Measurements from ENCODE around the gene RNFT2.
A peak's percentile ranks its signal among the peaks of the same experiment; 100 is the strongest.

Gene RNFT2

GRCh38 chr12:116880817-116881324, 142.8 kb downstream of the RNFT2 start:
- no peaks in the 10 kb centered on the region for H3K36me3 ChIP-seq (ENCODE audit: control insufficient read depth, insufficient read depth, low read length)
- peaks cover 20% of the 10 kb centered on the region for H3K4me1 ChIP-seq (ENCODE audit: control insufficient read depth, insufficient read depth, low read length)
- no peaks in the 10 kb centered on the region for H3K9me3 ChIP-seq (ENCODE audit: control insufficient read depth, insufficient read depth, low read depth, low read length)
- H3K4me3 ChIP-seq (ENCODE audit: low read depth, low read length): peak overlapping the region; percentile 65
- H3K27ac ChIP-seq (ENCODE audit: low read depth, low read length): no peak overlapping the region
- peak overlapping the region; percentile 52 for H3K9ac ChIP-seq (ENCODE audit: low read length)
- peaks cover 93% of the 10 kb centered on the region for H3K27me3 ChIP-seq (ENCODE audit: control insufficient read depth, insufficient read depth, low read length)

- Histone ChIP-seq H3K4me3 (ENCODE audit: low read depth, low read length) (peak within 1 kb of the TSS; percentile 65), H3K9me3 (ENCODE audit: control insufficient read depth, insufficient read depth, low read depth, low read length) (no peaks in the 10 kb centered on the region), H3K27ac (ENCODE audit: low read depth, low read length) (no peak within 1 kb of the TSS), H3K36me3 (ENCODE audit: control insufficient read depth, insufficient read depth, low read length) (no peaks in the 10 kb centered on the region), H3K27me3 (ENCODE audit: control insufficient read depth, insufficient read depth, low read length) (peaks cover 90% of the 10 kb centered on the region), H3K4me1 (ENCODE audit: control insufficient read depth, insufficient read depth, low read length) (peaks cover 15% of the 10 kb centered on the region), H3K9ac (ENCODE audit: low read length) (peak within 1 kb of the TSS; percentile 62)
These were observed 143.3 kb downstream of the RNFT2 start, which contains the start of gene HRK for GRCh38 chr12:116881325-116881876. Gene HRK, minus strand, starts transcription at chr12:116881441. Its CDS starts 134 bp downstream, at chr12:116881307.

- Histone ChIP-seq H3K36me3 (ENCODE audit: control insufficient read depth, insufficient read depth, low read length) (no peaks in the 10 kb centered on the region), H3K4me1 (ENCODE audit: control insufficient read depth, insufficient read depth, low read length) (peaks cover 10% of the 10 kb centered on the region; the same call in 1 of the 2 replicates), H3K4me3 (ENCODE audit: low read depth, low read length) (peak overlapping the region; percentile 65), H3K9ac (ENCODE audit: low read length) (no peak overlapping the region), H3K9me3 (ENCODE audit: control insufficient read depth, insufficient read depth, low read depth, low read length) (no peaks in the 10 kb centered on the region), H3K27ac (ENCODE audit: low read depth, low read length) (no peak overlapping the region), H3K27me3 (ENCODE audit: control insufficient read depth, insufficient read depth, low read length) (peaks cover 85% of the 10 kb centered on the region)
These were observed 143.9 kb downstream of the RNFT2 start for GRCh38 chr12:116881877-116882507.

GRCh38 chr12:116882742-116883141, 144.6 kb downstream of the RNFT2 start:
- H3K27me3 ChIP-seq (ENCODE audit: control insufficient read depth, insufficient read depth, low read length): peaks cover 83% of the 10 kb centered on the region
- no peak overlapping the region for H3K4me3 ChIP-seq (ENCODE audit: low read depth, low read length)
- no peaks in the 10 kb centered on the region for H3K9me3 ChIP-seq (ENCODE audit: control insufficient read depth, insufficient read depth, low read depth, low read length)
- H3K9ac ChIP-seq (ENCODE audit: low read length): no peak overlapping the region
- H3K27ac ChIP-seq (ENCODE audit: low read depth, low read length): no peak overlapping the region
- H3K4me1 ChIP-seq (ENCODE audit: control insufficient read depth, insufficient read depth, low read length): peaks cover 10% of the 10 kb centered on the region; the same call in 1 of the 2 replicates
- H3K36me3 ChIP-seq (ENCODE audit: control insufficient read depth, insufficient read depth, low read length): no peaks in the 10 kb centered on the region

GRCh38 chr12:116884871-116885270, 146.8 kb downstream of the RNFT2 start:
- H3K27me3 ChIP-seq (ENCODE audit: control insufficient read depth, insufficient read depth, low read length): peaks cover 62% of the 10 kb centered on the region
- peaks cover 2% of the 10 kb centered on the region; the same call in 1 of the 2 replicates for H3K4me1 ChIP-seq (ENCODE audit: control insufficient read depth, insufficient read depth, low read length)
- no peaks in the 10 kb centered on the region for H3K36me3 ChIP-seq (ENCODE audit: control insufficient read depth, insufficient read depth, low read length)
- H3K27ac ChIP-seq (ENCODE audit: low read depth, low read length): no peak overlapping the region
- no peak overlapping the region for H3K9ac ChIP-seq (ENCODE audit: low read length)
- H3K9me3 ChIP-seq (ENCODE audit: control insufficient read depth, insufficient read depth, low read depth, low read length): no peaks in the 10 kb centered on the region
- H3K4me3 ChIP-seq (ENCODE audit: low read depth, low read length): no peak overlapping the region

- H3K9me3 ChIP-seq (ENCODE audit: control insufficient read depth, insufficient read depth, low read depth, low read length): no peaks in the 10 kb centered on the region
- H3K9ac ChIP-seq (ENCODE audit: low read length): no peak overlapping the region
- peaks cover 55% of the 10 kb centered on the region for H3K27me3 ChIP-seq (ENCODE audit: control insufficient read depth, insufficient read depth, low read length)
- H3K4me1 ChIP-seq (ENCODE audit: control insufficient read depth, insufficient read depth, low read length): no peaks in the 10 kb centered on the region
- H3K4me3 ChIP-seq (ENCODE audit: low read depth, low read length): no peak overlapping the region
- no peaks in the 10 kb centered on the region for H3K36me3 ChIP-seq (ENCODE audit: control insufficient read depth, insufficient read depth, low read length)
- no peak overlapping the region for H3K27ac ChIP-seq (ENCODE audit: low read depth, low read length)
These were observed 147.4 kb downstream of the RNFT2 start for GRCh38 chr12:116885491-116885890.

- Histone ChIP-seq H3K4me3 (ENCODE audit: low read depth, low read length) (no peak overlapping the region), H3K36me3 (ENCODE audit: control insufficient read depth, insufficient read depth, low read length) (no peaks in the 10 kb centered on the region), H3K27ac (ENCODE audit: low read depth, low read length) (no peak overlapping the region), H3K9ac (ENCODE audit: low read length) (no peak overlapping the region), H3K9me3 (ENCODE audit: control insufficient read depth, insufficient read depth, low read depth, low read length) (no peaks in the 10 kb centered on the region), H3K27me3 (ENCODE audit: control insufficient read depth, insufficient read depth, low read length) (peaks cover 38% of the 10 kb centered on the region), H3K4me1 (ENCODE audit: control insufficient read depth, insufficient read depth, low read length) (no peaks in the 10 kb centered on the region)
These were observed 149.1 kb downstream of the RNFT2 start for GRCh38 chr12:116887244-116887643.

GRCh38 chr12:116887897-116888296, 149.8 kb downstream of the RNFT2 start:
- Histone ChIP-seq H3K9me3 (ENCODE audit: control insufficient read depth, insufficient read depth, low read depth, low read length) (no peaks in the 10 kb centered on the region), H3K27ac (ENCODE audit: low read depth, low read length) (no peak overlapping the region), H3K27me3 (ENCODE audit: control insufficient read depth, insufficient read depth, low read length) (peaks cover 31% of the 10 kb centered on the region), H3K4me3 (ENCODE audit: low read depth, low read length) (no peak overlapping the region), H3K4me1 (ENCODE audit: control insufficient read depth, insufficient read depth, low read length) (no peaks in the 10 kb centered on the region), H3K36me3 (ENCODE audit: control insufficient read depth, insufficient read depth, low read length) (no peaks in the 10 kb centered on the region), H3K9ac (ENCODE audit: low read length) (no peak overlapping the region)

GRCh38 chr12:116890330-116890729, 152.2 kb downstream of the RNFT2 start:
- Histone ChIP-seq H3K9ac (ENCODE audit: low read length) (no peak overlapping the region), H3K4me3 (ENCODE audit: low read depth, low read length) (no peak overlapping the region), H3K27ac (ENCODE audit: low read depth, low read length) (no peak overlapping the region), H3K9me3 (ENCODE audit: control insufficient read depth, insufficient read depth, low read depth, low read length) (no peaks in the 10 kb centered on the region), H3K4me1 (ENCODE audit: control insufficient read depth, insufficient read depth, low read length) (no peaks in the 10 kb centered on the region), H3K36me3 (ENCODE audit: control insufficient read depth, insufficient read depth, low read length) (no peaks in the 10 kb centered on the region), H3K27me3 (ENCODE audit: control insufficient read depth, insufficient read depth, low read length) (peaks cover 9% of the 10 kb centered on the region; the same call in 1 of the 2 replicates)

- Histone ChIP-seq H3K27ac (ENCODE audit: low read depth, low read length) (no peak overlapping the region), H3K36me3 (ENCODE audit: control insufficient read depth, insufficient read depth, low read length) (no peaks in the 10 kb centered on the region), H3K9me3 (ENCODE audit: control insufficient read depth, insufficient read depth, low read depth, low read length) (no peaks in the 10 kb centered on the region), H3K27me3 (ENCODE audit: control insufficient read depth, insufficient read depth, low read length) (peaks cover 7% of the 10 kb centered on the region; the same call in 1 of the 2 replicates), H3K4me1 (ENCODE audit: control insufficient read depth, insufficient read depth, low read length) (no peaks in the 10 kb centered on the region), H3K9ac (ENCODE audit: low read length) (no peak overlapping the region), H3K4me3 (ENCODE audit: low read depth, low read length) (no peak overlapping the region)
These were observed 152.9 kb downstream of the RNFT2 start for GRCh38 chr12:116891019-116891418.

GRCh38 chr12:116892349-116893140, 154.4 kb downstream of the RNFT2 start:
- H3K27ac ChIP-seq (ENCODE audit: low read depth, low read length): no peak overlapping the region
- no peaks in the 10 kb centered on the region for H3K36me3 ChIP-seq (ENCODE audit: control insufficient read depth, insufficient read depth, low read length)
- no peaks in the 10 kb centered on the region for H3K9me3 ChIP-seq (ENCODE audit: control insufficient read depth, insufficient read depth, low read depth, low read length)
- H3K4me3 ChIP-seq (ENCODE audit: low read depth, low read length): no peak overlapping the region
- no peak overlapping the region for H3K9ac ChIP-seq (ENCODE audit: low read length)
- peaks cover 4% of the 10 kb centered on the region; the same call in 1 of the 2 replicates for H3K27me3 ChIP-seq (ENCODE audit: control insufficient read depth, insufficient read depth, low read length)
- no peaks in the 10 kb centered on the region for H3K4me1 ChIP-seq (ENCODE audit: control insufficient read depth, insufficient read depth, low read length)
